Psoas muscle (tissue), 8 donors: ENCODE results near the gene CCDC97. TPM values are rescaled to one million over a fixed set of nuclear protein-coding genes. Genes with fewer than 3 reads are reported as not detected.

Experiments
- ATAC-seq, 4 donors: fragments of 200-7000 bp; cut with Tn5 transposase; one replicate each; pipeline ENCODE4 v1.9.1; 2020; ENCODE audit warnings: moderate library complexity in 3 of 4, mild to moderate bottlenecking in 2 of 4
- DNase-seq, 2 donors: peaks; one replicate each; pipeline ENCODE4 v3.0.0-alpha.2; 2020
- H3K27ac ChIP-seq: fragments of 200-600 bp; one replicate; pipeline ENCODE4 v1.8.0; 2022
- H3K27me3 ChIP-seq, 3 donors: fragments of 200-600 bp in 1 of 3; one replicate each; pipeline versions ENCODE4 v1.6.1 to v1.8.0; 2013 to 2022; ENCODE audit warnings: low read length in 2 of 3, mild to moderate bottlenecking in 2 of 3, moderate library complexity in 1 of 3; ENCODE audit not compliant: insufficient read depth in 3 of 3
- H3K36me3 ChIP-seq, 2 donors: fragments of 200-600 bp in 1 of 2; one replicate each; pipeline versions ENCODE4 v1.6.1 to v1.8.0; 2013 to 2022; ENCODE audit warnings: low read depth in 1 of 2, mild to moderate bottlenecking in 1 of 2, moderate library complexity in 1 of 2; ENCODE audit not compliant: insufficient read depth in 1 of 2
- H3K4me1 ChIP-seq: fragments of 200-600 bp; one replicate; pipeline ENCODE4 v1.8.0; 2022
- H3K4me3 ChIP-seq: fragments of 200-600 bp; one replicate; pipeline ENCODE4 v1.8.0; 2022; ENCODE audit warnings: mild to moderate bottlenecking
- H3K9me3 ChIP-seq: fragments of 200-600 bp; one replicate; pipeline ENCODE4 v1.8.0; 2022
- CTCF ChIP-seq: fragments of 200-600 bp; IDR thresholded peaks from one replicate; pipeline ENCODE4 v1.8.0; 2022; ENCODE audit warnings: antibody characterized with exemption
- WGBS, 3 donors: extraction: QIAGEN DNeasy Blood & Tissue Kit; methylation state at CpG; one replicate each; pipeline versions ENCODE4 v1.1.6 to v1.1.7; 2013; 5-methylcytosine and 5-hydroxymethylcytosine counted together
- intact Hi-C, 2 donors: fragments of 100-400 bp; cut with DNase I; formaldehyde crosslinking; loops; one replicate each; pipeline versions ENCODE4 v1.11.0 to v1.14.2; 2022
- long read RNA-seq, 2 donors: library from polyadenylated mRNA; unstranded; transcript quantifications; one replicate each; pipeline ENCODE4 v2.0.0, GENCODE V29; 2021
- polyA plus RNA-seq, 3 donors: library from polyadenylated mRNA; stranded (reverse); fragments of 200-250 nt; gene quantifications; one replicate each; pipeline ENCODE4 v1.2.3, GENCODE V29; 2013
- total RNA-seq, 4 donors: library from RNA; stranded (reverse); fragmentation: NEBNext Ultra II Directional in 2 of 4; extraction: Animal tissue kit (Norgen Biotek cat#: 25700) in 2 of 4; gene quantifications; one replicate each; pipeline versions ENCODE4 v1.2.1 to v1.2.4, GENCODE V29; 2021 to 2023
- donor health status: healthy with polysubstance abuse.
- donor health status: DM: no; HTN: no; CAD: no; lungs with moderate emphysema.
- donor health status: Bipolar disorder and iron deficiency.
- donor health status: healthy.
- donor health status: DM: yes; HTN: yes; CAD: no.
- donor health status: DM: no; HTN: no; CAD: no.
- donor health status: DM: no; HTN: no; CAD: no.
- donor health status: DM: yes; HTN: yes; CAD: no.

Gene CCDC97
- total RNA-seq (10 to 100 TPM; 15.5 to 25.7 (median 21.6) TPM), polyA plus RNA-seq (10 to 100 TPM; 13.7 to 23.7 (median 19.9) TPM)
- long read RNA-seq, donor 1, partial matches to known transcripts: 6 of 9 reads
- long read RNA-seq, donor 1, other reads (novel, unspliced or antisense): 0 of 9 reads
- long read RNA-seq, donor 2, transcript CCDC97-201 (5 exons, 3,322 nt): major isoform, 20 of 53 reads
- long read RNA-seq, donor 2, partial matches to known transcripts: 5 of 53 reads
- long read RNA-seq, donor 2, other reads (novel, unspliced or antisense): 28 of 53 reads

GRCh38 chr19:41310033-41310831 is at the start of gene CCDC97:
CCDC97 (plus strand) TSS chr19:41310172; CDS start chr19:41310311, 139 bp downstream.
- H3K9me3 ChIP-seq: no peaks in the 10 kb centered on the region
- peaks cover 37% of the 10 kb centered on the region for H3K4me1 ChIP-seq
- peak within 1 kb of the TSS; percentile 83 for H3K4me3 ChIP-seq
- peaks cover 7 to 51% of the 10 kb centered on the region in 2 donors for H3K36me3 ChIP-seq
- H3K27ac ChIP-seq: peak within 1 kb of the TSS; percentile 93
- no peak for TF ChIP-seq CTCF
- DNase-seq (peak; percentile 86 to 94), ATAC-seq (peak; percentile 81 to 87 (median 82))
- H3K27me3 ChIP-seq: no peaks in the 10 kb centered on the region
- WGBS, 3 donors: 0 to 1% (median 1%) methylated on average over 47 of the region's 47 CpGs
- intact Hi-C loops: no loop called here

DNA sequence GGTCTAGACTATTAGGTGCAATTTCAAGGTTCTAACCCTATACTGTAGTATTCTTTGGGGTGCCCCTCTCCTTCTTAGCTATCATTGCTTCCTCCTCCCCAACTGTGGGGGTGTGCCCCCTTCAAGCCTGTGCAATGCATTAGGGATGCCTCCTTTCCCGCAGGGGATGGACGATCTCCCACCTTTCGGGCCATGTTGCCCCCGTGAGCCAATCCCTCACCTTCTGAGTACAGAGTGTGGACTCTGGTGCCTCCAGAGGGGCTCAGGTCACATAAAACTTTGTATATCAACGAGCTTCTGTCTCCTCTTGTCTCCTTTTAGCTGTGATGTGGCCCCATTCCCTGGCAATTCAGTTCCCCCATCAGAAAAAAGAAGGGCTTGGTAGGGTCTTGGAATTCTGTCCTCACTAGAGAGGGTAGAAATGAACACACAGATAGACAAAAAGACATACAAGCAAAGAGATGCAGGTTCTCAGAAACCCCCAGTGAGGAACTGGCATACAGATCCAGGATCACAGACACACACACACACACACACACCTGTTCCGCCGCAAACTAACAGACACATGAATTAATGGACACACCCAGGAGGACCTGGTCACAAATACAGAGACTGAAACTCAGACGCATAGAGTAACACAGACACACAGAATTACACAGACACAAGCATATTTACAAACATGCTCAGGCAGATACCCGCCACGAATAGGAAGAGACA is 48.3 kb upstream of the CCDC97 start:
- intact Hi-C loops: loop anchor here (1.0 to 5.0 kb wide), 3 partner anchors 34 to 57 kb away; no protein-coding TSS in a partner anchor
- TF ChIP-seq CTCF: no peak
- WGBS, 3 donors: 50 to 56% (median 51%) methylated on average over 10 of the region's 10 CpGs
- Histone ChIP-seq H3K4me3 (peak overlapping the region; percentile 99), H3K27me3 (no peaks in the 10 kb centered on the region), H3K27ac (peak overlapping the region; percentile 98), H3K4me1 (peaks cover 10% of the 10 kb centered on the region), H3K36me3 (peaks cover 0 to 8% of the 10 kb centered on the region in 2 donors), H3K9me3 (no peaks in the 10 kb centered on the region)
- DNase-seq: no peak
- ATAC-seq: no peak

DNA sequence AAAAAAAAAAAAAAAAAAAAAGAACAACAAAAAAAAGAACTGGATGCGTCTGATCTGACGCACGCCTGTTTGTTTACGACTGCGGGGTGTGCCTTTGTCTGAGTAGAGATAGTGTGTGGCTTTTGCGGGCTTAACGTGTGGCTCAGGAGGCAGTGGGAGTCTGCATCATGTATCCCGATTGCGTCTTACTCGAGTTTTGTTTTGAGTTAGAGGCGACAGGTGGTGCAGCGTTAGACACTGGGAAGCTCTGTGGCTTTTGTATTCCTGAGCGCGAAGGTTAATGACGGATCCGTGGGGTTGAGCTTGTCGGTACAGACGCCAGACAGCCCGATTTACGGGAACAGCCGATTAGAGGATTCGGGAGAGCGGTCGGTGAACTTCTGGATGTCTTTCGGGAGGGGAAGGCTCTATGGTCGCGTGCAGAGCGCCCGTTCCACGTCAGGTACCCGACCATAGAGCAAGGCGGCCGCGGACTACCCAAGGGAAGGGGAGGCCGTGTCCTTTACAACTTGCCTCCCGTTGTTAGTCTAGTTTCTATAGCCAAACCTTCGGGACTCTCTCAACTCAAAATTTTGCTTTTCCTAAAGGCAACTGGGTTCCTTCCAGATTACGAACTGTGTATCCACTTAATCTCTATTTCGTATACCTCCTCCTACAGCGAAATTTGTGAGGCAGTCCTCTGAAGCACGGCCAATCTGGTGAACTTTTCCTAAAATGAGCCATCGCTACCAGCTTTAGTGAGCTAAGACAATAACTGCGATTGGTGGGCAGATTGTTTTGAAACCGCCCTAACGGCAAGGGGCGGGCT is 46.7 kb upstream of the CCDC97 start:
- peaks cover 23% of the 10 kb centered on the region for H3K4me1 ChIP-seq
- H3K27me3 ChIP-seq: no peaks in the 10 kb centered on the region
- ATAC-seq (peak; percentile 10 to 51 (median 22)), DNase-seq (peak; percentile 64 to 86)
- H3K27ac ChIP-seq: peak overlapping the region; percentile 98
- intact Hi-C loops: loop anchor here in 1 of 2 donors (5.0 kb wide), 1 partner anchor 36 kb away; no protein-coding TSS in a partner anchor
- peak overlapping the region; percentile 99 for H3K4me3 ChIP-seq
- no peak for TF ChIP-seq CTCF
- 0 to 1% (median 0%) methylated on average over 46 of the region's 46 CpGs for WGBS, 3 donors
- H3K36me3 ChIP-seq: peaks cover 0 to 16% of the 10 kb centered on the region in 2 donors
- H3K9me3 ChIP-seq: no peaks in the 10 kb centered on the region
